Thyroid gland (tissue), 4 donors: ENCODE data around the gene LCN15. TPM values are rescaled to one million over a fixed set of nuclear protein-coding genes. Genes with fewer than 3 reads are reported as not detected.

Experiments
- DNase-seq, 2 donors: peaks; one replicate each; pipeline ENCODE4 v3.0.0-alpha.2; 2019
- H3K27ac ChIP-seq, 3 donors: fragments of 200-600 bp; sonication (generic); 1 replicate in 2 of 3; 2 replicates in 1 of 3; pipeline ENCODE4 v1.5.1; 2016 to 2019; ENCODE audit warnings: mild to moderate bottlenecking in 1 of 3, moderate library complexity in 1 of 3
- H3K27me3 ChIP-seq: fragments of 200-600 bp; sonication (generic); one replicate; pipeline ENCODE4 v1.5.1; 2019
- H3K36me3 ChIP-seq, 2 donors: fragments of 200-600 bp; sonication (generic); one replicate each; pipeline ENCODE4 v1.5.1; 2016 to 2019
- H3K4me1 ChIP-seq, 2 donors: fragments of 200-600 bp; sonication (generic); one replicate each; pipeline ENCODE4 v1.5.1; 2017 to 2019
- H3K4me3 ChIP-seq, 3 donors: fragments of 200-600 bp; sonication (generic); replicated peaks in 1 of 3; 1 replicate in 2 of 3; 2 replicates in 1 of 3; pipeline ENCODE4 v1.5.1; 2016; ENCODE audit warnings: mild to moderate bottlenecking in 1 of 3
- H3K9me3 ChIP-seq: fragments of 200-600 bp; sonication (generic); one replicate; pipeline ENCODE4 v1.5.1; 2017
- CTCF ChIP-seq, 6 experiments: fragments of 200-600 bp in 3 of 6; fragments of 450-650 bp in 3 of 6; sonication (generic) in 3 of 6; IDR thresholded peaks; one replicate each; pipeline ENCODE4 v1.5.1; 2016 to 2019; ENCODE audit warnings: antibody characterized with exemption in 6 of 6, mild to moderate bottlenecking in 2 of 6, inconsistent platforms in 1 of 6, moderate library complexity in 1 of 6
- POLR2A ChIP-seq, 2 donors: fragments of 450-650 bp; IDR thresholded peaks; one replicate each; pipeline ENCODE4 v1.6.1; 2017; ENCODE audit warnings: antibody characterized with exemption in 2 of 2, mild to moderate bottlenecking in 2 of 2, moderate library complexity in 1 of 2
- WGBS, 2 donors: methylation state at CpG; one replicate each; pipeline ENCODE4 v1.1.5; 2017; 5-methylcytosine and 5-hydroxymethylcytosine counted together
- intact Hi-C: fragments of 100-400 bp; cut with DNase I; formaldehyde crosslinking; loops from one replicate; pipeline ENCODE4 v1.15.1; 2023
- total RNA-seq, 4 donors: library from RNA; depleted of rRNA; stranded (reverse); fragments of >200 nt; gene quantifications; one replicate each; pipeline ENCODE4 v1.2.3, GENCODE V29; 2016

Gene LCN15
- total RNA-seq, 4 donors from 2014 or later: not detected

- Histone ChIP-seq H3K9me3 (no peaks in the 10 kb centered on the region), H3K4me1 (peaks cover 24 to 31% of the 10 kb centered on the region in 2 donors), H3K27ac (peak within 1 kb of the TSS; percentile 21 to 45 (median 39)), H3K4me3 (peak within 1 kb of the TSS in 1 of 3 donors; percentile 0), H3K27me3 (no peaks in the 10 kb centered on the region), H3K36me3 (no peaks in the 10 kb centered on the region)
- TF ChIP-seq POLR2A (IDR thresholded peaks at IDR 0.05): peak in 1 of 2 donors; percentile 27
- TF ChIP-seq CTCF (IDR thresholded peaks at IDR 0.05): peak; percentile 25 to 52 (median 44)
- 28% methylated on average over 11 of the region's 25 CpGs; no CpG with 5 or more reads in 1 of the 2 donors for WGBS, 2 donors
- intact Hi-C loops: no loop called here
- DNase-seq: peak; percentile 81 to 91
Measured at GRCh38 chr9:136742591-136743391, 21.5 kb downstream of the LCN15 start, which contains the start of gene LCN10. Gene LCN10, minus strand, starts transcription at chr9:136742940. Its CDS starts 37 bp downstream, at chr9:136742903.

GRCh38 chr9:136741883-136742571 lies 22.3 kb downstream of the LCN15 start:
- peak; percentile 82 to 86 for DNase-seq
- peak overlapping the region; percentile 21 to 39 (median 37) for H3K27ac ChIP-seq
- no peaks in the 10 kb centered on the region for H3K36me3 ChIP-seq
- H3K9me3 ChIP-seq: no peaks in the 10 kb centered on the region
- no peaks in the 10 kb centered on the region for H3K27me3 ChIP-seq
- H3K4me1 ChIP-seq: peaks cover 24 to 30% of the 10 kb centered on the region in 2 donors
- TF ChIP-seq POLR2A (IDR thresholded peaks at IDR 0.05): no peak
- TF ChIP-seq CTCF (IDR thresholded peaks at IDR 0.05): no peak
- intact Hi-C loops: no loop called here
- H3K4me3 ChIP-seq: peak overlapping the region in 1 of 3 donors; percentile 0
- WGBS, 2 donors: 0 to 19% methylated on average over 1 to 16 of the region's 32 CpGs

- DNase-seq: peak; percentile 78 to 86
- H3K4me3 ChIP-seq: peak overlapping the region in 1 of 3 donors; percentile 0
Measured at GRCh38 chr9:136740971-136741882, 23.1 kb downstream of the LCN15 start.

GRCh38 chr9:136740491-136740890 lies 23.8 kb downstream of the LCN15 start:
- WGBS, 2 donors: 85 to 90% methylated on average over 16 of the region's 16 CpGs

More at GRCh38 chr9:136740971-136741882, 23.1 kb downstream of the LCN15 start:
- WGBS, 2 donors: 14 to 42% methylated on average over 3 to 27 of the region's 37 CpGs
- Histone ChIP-seq H3K36me3 (no peaks in the 10 kb centered on the region), H3K9me3 (no peaks in the 10 kb centered on the region), H3K27ac (peak overlapping the region in 2 of 3 donors; percentile 21 to 37), H3K27me3 (no peaks in the 10 kb centered on the region), H3K4me1 (peaks cover 24 to 30% of the 10 kb centered on the region in 2 donors)
- intact Hi-C loops: no loop called here
- no peak for TF ChIP-seq CTCF (IDR thresholded peaks at IDR 0.05)
- peak in 1 of 2 donors; percentile 46 for TF ChIP-seq POLR2A (IDR thresholded peaks at IDR 0.05)

More at GRCh38 chr9:136740491-136740890, 23.8 kb downstream of the LCN15 start:
- TF ChIP-seq CTCF (IDR thresholded peaks at IDR 0.05) (no peak), POLR2A (IDR thresholded peaks at IDR 0.05) (no peak)
- Histone ChIP-seq H3K9me3 (no peaks in the 10 kb centered on the region), H3K27me3 (no peaks in the 10 kb centered on the region), H3K27ac (no peak overlapping the region), H3K4me3 (no peak overlapping the region), H3K4me1 (peaks cover 24 to 30% of the 10 kb centered on the region in 2 donors), H3K36me3 (no peaks in the 10 kb centered on the region)
- DNase-seq: no peak
- intact Hi-C loops: no loop called here
